ENCODE data around the gene TNPO3.
"Not testable (repeated sequence)": the region's sequence is repeated elsewhere in the genome, so short reads cannot be mapped to it uniquely, and the experiment has no call there.

TNPO3 gene

DNA sequence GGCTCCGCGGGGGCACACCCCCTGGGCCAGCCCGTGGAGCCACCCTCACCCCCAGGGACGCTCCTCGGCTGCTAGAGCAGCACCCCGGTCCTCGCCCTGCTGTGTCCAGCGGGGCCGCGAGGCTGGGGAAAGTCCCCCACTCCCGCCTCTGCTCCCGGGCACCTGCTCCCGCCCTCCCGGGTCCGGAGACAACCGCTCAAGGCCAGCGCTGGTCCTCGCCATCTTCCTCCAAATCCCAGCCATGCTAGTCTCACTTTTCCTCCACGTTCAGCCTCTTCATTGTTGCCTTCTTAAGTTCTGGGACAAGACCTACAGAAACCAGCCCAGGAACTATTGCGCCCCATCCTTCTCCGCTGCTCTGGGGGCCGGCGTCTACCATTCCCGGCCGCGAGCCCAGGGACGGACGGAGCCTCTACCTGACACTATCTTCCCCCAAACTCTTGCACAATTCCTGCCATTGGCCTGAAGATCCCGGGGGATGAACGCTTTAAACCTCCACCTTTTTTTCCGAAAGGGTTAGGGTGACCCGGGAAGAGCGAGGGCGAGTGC is 139.6 kb downstream of the TNPO3 start:
- H3K36me3 ChIP-seq (ENCODE audit: low read depth), result no peaks in the 10 kb centered on the region
- no peak overlapping the region for H3K27ac ChIP-seq (ENCODE audit: poor library complexity, severe bottlenecking)
- H3K4me3 ChIP-seq (ENCODE audit: severe bottlenecking), result no peak overlapping the region
- no peaks in the 10 kb centered on the region for H3K9me3 ChIP-seq (ENCODE audit: severe bottlenecking)
- H3K4me1 ChIP-seq (ENCODE audit: insufficient read depth, poor library complexity, severe bottlenecking), result no peaks in the 10 kb centered on the region
- ATAC-seq (ENCODE audit: low read depth) (no peak), DNase-seq (ENCODE audit: low spot score) (peak; percentile 40)
- TF ChIP-seq, protein P1, sequence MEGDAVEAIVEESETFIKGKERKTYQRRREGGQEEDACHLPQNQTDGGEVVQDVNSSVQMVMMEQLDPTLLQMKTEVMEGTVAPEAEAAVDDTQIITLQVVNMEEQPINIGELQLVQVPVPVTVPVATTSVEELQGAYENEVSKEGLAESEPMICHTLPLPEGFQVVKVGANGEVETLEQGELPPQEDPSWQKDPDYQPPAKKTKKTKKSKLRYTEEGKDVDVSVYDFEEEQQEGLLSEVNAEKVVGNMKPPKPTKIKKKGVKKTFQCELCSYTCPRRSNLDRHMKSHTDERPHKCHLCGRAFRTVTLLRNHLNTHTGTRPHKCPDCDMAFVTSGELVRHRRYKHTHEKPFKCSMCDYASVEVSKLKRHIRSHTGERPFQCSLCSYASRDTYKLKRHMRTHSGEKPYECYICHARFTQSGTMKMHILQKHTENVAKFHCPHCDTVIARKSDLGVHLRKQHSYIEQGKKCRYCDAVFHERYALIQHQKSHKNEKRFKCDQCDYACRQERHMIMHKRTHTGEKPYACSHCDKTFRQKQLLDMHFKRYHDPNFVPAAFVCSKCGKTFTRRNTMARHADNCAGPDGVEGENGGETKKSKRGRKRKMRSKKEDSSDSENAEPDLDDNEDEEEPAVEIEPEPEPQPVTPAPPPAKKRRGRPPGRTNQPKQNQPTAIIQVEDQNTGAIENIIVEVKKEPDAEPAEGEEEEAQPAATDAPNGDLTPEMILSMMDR (IDR thresholded peaks at IDR 0.05; ENCODE audit: poor library complexity, severe bottlenecking), result no peak
- peaks cover 11% of the 10 kb centered on the region for H3K27me3 ChIP-seq (ENCODE audit: insufficient read depth, poor library complexity, severe bottlenecking)

DNA sequence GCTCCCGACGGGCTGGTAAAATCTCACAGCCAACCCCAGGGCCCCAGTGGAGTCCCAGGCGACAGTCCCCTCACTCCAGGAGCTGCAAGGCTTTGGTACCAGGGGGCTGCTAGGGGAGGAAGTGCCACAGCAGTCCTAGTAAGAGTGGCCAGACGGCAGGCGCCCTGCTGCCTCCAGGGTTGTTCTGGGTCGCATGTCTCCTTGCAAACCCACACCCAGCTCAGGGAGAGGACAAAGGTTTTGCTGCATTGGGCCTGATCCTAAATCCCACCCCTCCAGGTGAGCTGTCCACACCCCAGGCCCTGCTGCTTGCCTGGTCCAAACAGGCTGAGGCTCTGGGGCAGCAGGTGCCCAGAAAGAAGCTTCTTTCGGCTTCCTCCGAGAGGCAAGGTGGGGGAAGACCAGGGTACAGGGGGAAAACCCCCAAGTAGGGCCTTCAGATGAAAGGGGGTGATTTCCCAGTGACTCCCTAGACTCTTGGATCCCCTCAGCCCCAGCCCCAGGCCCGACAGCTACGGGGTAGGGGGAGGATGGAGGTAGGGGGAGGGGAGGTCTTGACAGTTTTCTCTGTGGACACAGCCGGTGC is 140.3 kb downstream of the TNPO3 start:
- H3K4me1 ChIP-seq (ENCODE audit: insufficient read depth, poor library complexity, severe bottlenecking), result no peaks in the 10 kb centered on the region
- no peaks in the 10 kb centered on the region for H3K36me3 ChIP-seq (ENCODE audit: low read depth)
- H3K9me3 ChIP-seq (ENCODE audit: severe bottlenecking), result no peaks in the 10 kb centered on the region
- peak; percentile 56 for DNase-seq (ENCODE audit: low spot score)
- no peak overlapping the region for H3K4me3 ChIP-seq (ENCODE audit: severe bottlenecking)
- H3K27me3 ChIP-seq (ENCODE audit: insufficient read depth, poor library complexity, severe bottlenecking), result peaks cover 18% of the 10 kb centered on the region
- TF ChIP-seq, protein P1 (IDR thresholded peaks at IDR 0.05; ENCODE audit: poor library complexity, severe bottlenecking), result no peak
- no peak overlapping the region for H3K27ac ChIP-seq (ENCODE audit: poor library complexity, severe bottlenecking)
- ATAC-seq (ENCODE audit: low read depth), result no peak

DNA sequence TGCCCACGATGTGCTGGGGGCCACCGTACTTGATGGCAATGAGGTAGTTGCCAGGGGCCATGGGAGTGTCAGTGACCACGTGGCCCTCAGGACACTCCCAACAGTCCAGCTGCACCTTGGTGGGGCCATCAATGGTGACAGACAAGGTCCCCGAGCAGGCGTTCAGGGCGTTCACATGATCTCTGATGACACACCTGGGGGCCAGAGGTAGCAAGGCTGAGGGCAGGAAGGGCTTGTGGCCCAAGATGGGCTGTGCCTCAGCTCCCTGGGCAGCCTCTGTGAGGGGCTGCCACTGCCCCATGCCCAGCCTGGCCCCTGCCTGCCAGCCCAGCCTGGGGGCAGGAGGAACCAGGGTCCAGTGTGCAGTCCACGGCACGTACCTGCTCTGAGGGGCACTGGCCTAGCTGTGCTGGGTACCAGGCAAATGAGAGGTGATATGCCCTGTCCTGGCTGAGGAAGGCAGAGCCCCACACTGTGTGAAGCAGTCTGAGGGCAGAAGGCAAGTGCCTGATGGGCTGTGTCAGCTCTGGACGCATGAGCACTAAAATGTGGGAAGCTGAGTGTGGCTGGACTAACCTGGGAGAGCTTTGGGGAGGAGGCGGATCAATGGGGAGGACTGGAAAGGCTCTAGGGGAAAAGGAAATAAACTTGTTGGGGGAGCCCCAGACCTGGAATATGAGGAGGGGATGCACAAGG is 140.9 kb downstream of the TNPO3 start:
- DNase-seq (ENCODE audit: low spot score) (peak; percentile 36), ATAC-seq (ENCODE audit: low read depth) (no peak)
- Histone ChIP-seq H3K36me3 (ENCODE audit: low read depth) (no peaks in the 10 kb centered on the region), H3K4me3 (ENCODE audit: severe bottlenecking) (no peak overlapping the region), H3K9me3 (ENCODE audit: severe bottlenecking) (no peaks in the 10 kb centered on the region), H3K4me1 (ENCODE audit: insufficient read depth, poor library complexity, severe bottlenecking) (no peaks in the 10 kb centered on the region), H3K27ac (ENCODE audit: poor library complexity, severe bottlenecking) (no peak overlapping the region), H3K27me3 (ENCODE audit: insufficient read depth, poor library complexity, severe bottlenecking) (peaks cover 19% of the 10 kb centered on the region)
- TF ChIP-seq, protein P1 (IDR thresholded peaks at IDR 0.05; ENCODE audit: poor library complexity, severe bottlenecking), result no peak

DNA sequence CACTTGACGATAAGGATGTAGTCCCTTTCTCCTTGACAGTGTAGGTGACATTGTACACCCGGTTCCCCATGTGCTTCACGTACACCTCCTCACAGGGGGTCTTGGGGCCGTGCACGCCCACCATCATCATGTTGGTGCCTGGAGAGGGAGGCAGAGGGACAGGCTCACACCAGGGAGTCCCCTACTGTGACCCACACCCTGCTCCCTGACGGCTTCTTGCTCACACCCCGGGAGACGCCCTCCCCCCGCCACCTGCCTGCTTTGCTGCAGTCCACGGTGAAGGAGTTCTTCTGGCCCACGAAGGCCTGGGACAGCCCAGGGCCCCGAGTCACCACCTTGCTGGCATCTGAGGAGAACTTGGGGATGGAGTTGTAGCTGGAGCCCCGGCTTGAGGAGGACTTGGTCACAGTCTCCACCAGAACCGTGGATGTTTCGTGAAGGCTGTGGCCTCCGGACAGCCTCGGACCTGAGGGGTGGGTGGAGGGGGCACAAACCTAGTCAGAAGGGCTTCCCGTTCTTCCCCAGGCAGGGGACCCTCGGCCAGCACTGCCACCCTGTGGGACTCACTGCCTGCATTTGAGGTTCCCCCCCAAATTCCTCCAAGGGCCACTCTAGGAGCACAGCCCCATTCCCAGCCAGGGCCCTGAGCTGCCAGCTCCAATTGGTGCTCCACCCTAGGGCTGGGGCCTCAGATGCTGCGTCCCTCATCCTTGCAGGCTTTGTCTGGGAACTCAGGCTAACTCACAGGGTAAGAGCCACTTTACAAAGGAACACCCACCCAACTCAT is 142.0 kb downstream of the TNPO3 start:
- H3K9me3 ChIP-seq (ENCODE audit: severe bottlenecking); H3K27ac ChIP-seq (ENCODE audit: poor library complexity, severe bottlenecking); H3K4me3 ChIP-seq (ENCODE audit: severe bottlenecking); H3K36me3 ChIP-seq (ENCODE audit: low read depth); H3K4me1 ChIP-seq (ENCODE audit: insufficient read depth, poor library complexity, severe bottlenecking); ATAC-seq (ENCODE audit: low read depth): not testable (repeated sequence)
- H3K27me3 ChIP-seq (ENCODE audit: insufficient read depth, poor library complexity, severe bottlenecking), result peaks cover 19% of the 10 kb centered on the region
- DNase-seq (ENCODE audit: low spot score), result peak; percentile 19

DNA sequence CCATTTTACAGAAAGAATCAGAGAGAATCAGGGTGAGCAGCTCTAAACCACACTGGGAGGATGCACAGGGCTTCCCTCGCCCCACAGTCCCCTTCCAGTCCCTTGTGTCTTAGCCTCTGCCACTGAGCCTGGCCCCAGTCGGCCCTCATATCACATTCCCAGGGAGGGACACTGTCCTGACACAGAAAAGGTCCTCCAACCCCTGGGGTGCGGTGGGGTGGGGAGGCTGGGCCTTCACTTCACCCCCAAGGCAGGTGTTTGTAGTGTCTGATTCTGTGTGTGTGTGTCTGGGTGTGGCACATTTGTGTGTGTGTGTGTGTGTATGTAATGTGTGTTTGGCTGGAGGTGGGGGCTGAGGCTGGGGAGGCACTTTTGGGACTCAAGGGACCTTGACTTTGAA is 142.6 kb downstream of the TNPO3 start:
- Histone ChIP-seq H3K9me3 (ENCODE audit: severe bottlenecking) (no peaks in the 10 kb centered on the region), H3K27ac (ENCODE audit: poor library complexity, severe bottlenecking) (no peak overlapping the region), H3K27me3 (ENCODE audit: insufficient read depth, poor library complexity, severe bottlenecking) (peaks cover 19% of the 10 kb centered on the region), H3K4me3 (ENCODE audit: severe bottlenecking) (no peak overlapping the region), H3K4me1 (ENCODE audit: insufficient read depth, poor library complexity, severe bottlenecking) (no peaks in the 10 kb centered on the region), H3K36me3 (ENCODE audit: low read depth) (no peaks in the 10 kb centered on the region)
- peak; percentile 43 for DNase-seq (ENCODE audit: low spot score)
- ATAC-seq (ENCODE audit: low read depth), result no peak
- TF ChIP-seq, protein P1 (IDR thresholded peaks at IDR 0.05; ENCODE audit: poor library complexity, severe bottlenecking), result no peak
